ENCODE measurements around the gene EPHA3.

DNA sequence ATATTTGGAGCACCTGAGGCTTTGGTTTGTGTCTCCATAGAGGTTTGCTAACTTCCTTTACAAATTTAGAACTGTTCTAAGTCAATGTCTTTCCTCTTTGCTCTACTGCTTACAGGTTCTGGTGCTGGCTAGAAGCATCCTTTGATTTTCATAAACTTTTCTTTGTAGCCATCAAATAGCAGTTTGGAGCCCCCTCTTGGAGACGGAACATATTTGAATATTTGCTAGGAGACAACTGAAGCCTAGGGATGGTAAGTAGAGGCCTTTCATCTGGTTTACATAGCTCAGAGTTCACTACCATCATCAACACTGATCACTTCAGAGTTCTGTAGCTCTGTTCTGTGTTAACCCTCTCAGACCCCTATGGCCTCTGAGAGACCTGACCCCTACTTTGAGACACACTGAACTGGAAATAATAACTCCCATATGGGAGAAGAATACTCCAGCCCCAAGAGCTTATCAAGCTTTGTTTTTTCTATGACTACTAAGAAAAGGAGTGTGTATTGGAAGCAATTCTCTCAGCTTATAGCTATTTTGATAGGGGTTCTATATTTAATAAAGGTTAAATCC lies 420.4 kb downstream of the EPHA3 start:
- TF ChIP-seq USF2 (IDR thresholded peaks at IDR 0.05; ENCODE audit: low read depth, low read length) (no peak), RCOR1 (IDR thresholded peaks at IDR 0.05; ENCODE audit: insufficient replicate concordance, low read length) (no peak), MXI1 (IDR thresholded peaks at IDR 0.05; ENCODE audit: borderline replicate concordance, low read depth, low read length) (no peak), MAZ (IDR thresholded peaks at IDR 0.05; ENCODE audit: borderline replicate concordance, low read depth, low read length) (no peak)
- TF ChIP-seq, protein P1, sequence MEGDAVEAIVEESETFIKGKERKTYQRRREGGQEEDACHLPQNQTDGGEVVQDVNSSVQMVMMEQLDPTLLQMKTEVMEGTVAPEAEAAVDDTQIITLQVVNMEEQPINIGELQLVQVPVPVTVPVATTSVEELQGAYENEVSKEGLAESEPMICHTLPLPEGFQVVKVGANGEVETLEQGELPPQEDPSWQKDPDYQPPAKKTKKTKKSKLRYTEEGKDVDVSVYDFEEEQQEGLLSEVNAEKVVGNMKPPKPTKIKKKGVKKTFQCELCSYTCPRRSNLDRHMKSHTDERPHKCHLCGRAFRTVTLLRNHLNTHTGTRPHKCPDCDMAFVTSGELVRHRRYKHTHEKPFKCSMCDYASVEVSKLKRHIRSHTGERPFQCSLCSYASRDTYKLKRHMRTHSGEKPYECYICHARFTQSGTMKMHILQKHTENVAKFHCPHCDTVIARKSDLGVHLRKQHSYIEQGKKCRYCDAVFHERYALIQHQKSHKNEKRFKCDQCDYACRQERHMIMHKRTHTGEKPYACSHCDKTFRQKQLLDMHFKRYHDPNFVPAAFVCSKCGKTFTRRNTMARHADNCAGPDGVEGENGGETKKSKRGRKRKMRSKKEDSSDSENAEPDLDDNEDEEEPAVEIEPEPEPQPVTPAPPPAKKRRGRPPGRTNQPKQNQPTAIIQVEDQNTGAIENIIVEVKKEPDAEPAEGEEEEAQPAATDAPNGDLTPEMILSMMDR (conservative IDR thresholded peaks at IDR 0.05; ENCODE audit: low read depth, low read length): no peak
